ENCODE results near the gene TMEM92. TPM values are rescaled to one million over a fixed set of nuclear protein-coding genes. Genes with fewer than 3 reads are reported as not detected.
"Not testable (repeated sequence)": the region's sequence is repeated elsewhere in the genome, so short reads cannot be mapped to it uniquely, and the experiment has no call there.

TMEM92 gene
- total RNA-seq, 1 experiment from 2014 or later = not detected

- peaks cover 41% of the 10 kb centered on the region for H3K36me3 ChIP-seq
- no peak overlapping the region for H3K4me3 ChIP-seq
- DNase-seq = no peak
- no peaks in the 10 kb centered on the region for H3K9me3 ChIP-seq
- no peaks in the 10 kb centered on the region for H3K27me3 ChIP-seq
These were observed 7.6 kb downstream of the TMEM92 start for GRCh38 chr17:50281739-50282401.

GRCh38 chr17:50283246-50283645 is 9.0 kb downstream of the TMEM92 start:
- Histone ChIP-seq H3K27me3 (no peaks in the 10 kb centered on the region), H3K36me3 (peaks cover 45% of the 10 kb centered on the region), H3K9me3 (no peaks in the 10 kb centered on the region), H3K4me3 (no peak overlapping the region)
- no peak for DNase-seq

GRCh38 chr17:50283714-50284113 is 9.4 kb downstream of the TMEM92 start:
- Histone ChIP-seq H3K9me3 (no peaks in the 10 kb centered on the region), H3K4me3 (no peak overlapping the region), H3K27me3 (no peaks in the 10 kb centered on the region), H3K36me3 (peaks cover 45% of the 10 kb centered on the region)
- no peak for DNase-seq

DNA sequence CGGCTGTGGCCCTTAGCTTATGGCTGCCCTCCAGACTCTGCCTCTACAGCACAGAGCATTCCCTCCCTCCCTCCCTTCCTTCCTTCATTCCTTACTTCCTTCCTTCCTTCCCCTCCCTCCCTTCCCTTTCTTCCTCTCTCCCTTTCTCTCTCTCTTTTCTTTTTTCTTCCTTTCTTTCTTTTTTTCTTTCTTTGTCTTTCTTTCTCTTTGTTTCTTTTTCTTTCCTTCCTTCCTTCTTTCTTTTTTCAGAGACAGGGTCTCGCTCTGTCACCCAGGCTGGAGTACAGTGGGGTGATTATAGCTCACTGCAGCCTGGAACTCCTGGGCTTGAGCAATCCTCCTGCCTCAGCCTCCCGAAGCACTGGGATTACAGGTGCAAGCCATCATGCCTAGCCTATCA is 11.7 kb downstream of the TMEM92 start:
- H3K27me3 ChIP-seq = no peaks in the 10 kb centered on the region

GRCh38 chr17:50287302-50287701 is 13.0 kb downstream of the TMEM92 start:
- not testable (repeated sequence) for H3K9me3 ChIP-seq, DNase-seq, H3K27me3 ChIP-seq, H3K4me3 ChIP-seq
- H3K36me3 ChIP-seq = peaks cover 19% of the 10 kb centered on the region

More for the DNA sequence above, 11.7 kb downstream of the TMEM92 start:
- no peaks in the 10 kb centered on the region for H3K9me3 ChIP-seq
- peaks cover 32% of the 10 kb centered on the region for H3K36me3 ChIP-seq
- no peak for DNase-seq
- no peak overlapping the region for H3K4me3 ChIP-seq

DNA sequence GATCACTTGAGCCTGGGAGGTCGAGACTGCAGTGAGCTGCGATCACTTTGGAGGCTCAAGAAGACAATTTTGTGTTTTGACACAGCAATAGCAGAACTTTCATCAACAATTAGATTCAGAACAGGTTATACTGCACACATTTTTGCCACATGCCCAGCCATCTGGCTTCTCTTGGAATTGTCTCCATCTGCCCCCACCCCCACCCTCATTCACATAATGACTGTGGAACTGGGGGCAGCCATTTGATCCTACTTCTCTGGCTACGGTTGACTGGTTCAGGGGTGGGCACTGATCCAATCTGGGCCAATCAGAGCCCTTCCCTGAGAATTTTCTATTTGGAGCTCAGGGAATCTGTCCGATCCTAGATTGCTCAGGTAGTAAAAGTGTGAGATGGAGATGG is 14.0 kb downstream of the TMEM92 start:
- no peak for DNase-seq
- peaks cover 16% of the 10 kb centered on the region for H3K36me3 ChIP-seq
- no peaks in the 10 kb centered on the region for H3K27me3 ChIP-seq
- no peaks in the 10 kb centered on the region for H3K9me3 ChIP-seq
- no peak overlapping the region for H3K4me3 ChIP-seq

DNA sequence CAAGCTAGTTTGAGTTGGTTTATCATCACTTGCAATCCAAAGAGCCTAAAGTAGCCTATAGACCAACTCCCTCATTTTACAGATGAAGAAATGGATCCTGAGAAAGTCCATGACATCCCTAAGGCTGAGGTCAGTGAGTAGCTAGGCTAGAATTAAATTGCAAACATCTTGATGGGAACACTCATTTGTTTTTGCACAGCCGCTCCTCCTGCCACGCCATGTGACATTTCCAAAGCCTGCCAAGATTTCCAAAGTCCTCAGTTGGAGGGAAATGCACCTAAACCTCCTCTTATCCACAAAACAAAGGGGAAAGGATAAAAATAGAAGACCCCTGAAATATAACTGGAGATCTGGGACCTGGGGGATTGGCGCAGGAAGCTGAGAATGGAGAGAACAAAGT is 15.0 kb downstream of the TMEM92 start:
- DNase-seq = no peak
- H3K4me3 ChIP-seq = peak overlapping the region; percentile 39

GRCh38 chr17:50289991-50290702 is 15.9 kb downstream of the TMEM92 start:
- Histone ChIP-seq H3K27me3 (no peaks in the 10 kb centered on the region), H3K9me3 (no peaks in the 10 kb centered on the region), H3K36me3 (peaks cover 12% of the 10 kb centered on the region), H3K4me3 (peak overlapping the region; percentile 39)
- peak; percentile 98 for DNase-seq

More for the DNA sequence above, 15.0 kb downstream of the TMEM92 start:
- Histone ChIP-seq H3K27me3 (no peaks in the 10 kb centered on the region), H3K9me3 (no peaks in the 10 kb centered on the region), H3K36me3 (peaks cover 12% of the 10 kb centered on the region)

DNA sequence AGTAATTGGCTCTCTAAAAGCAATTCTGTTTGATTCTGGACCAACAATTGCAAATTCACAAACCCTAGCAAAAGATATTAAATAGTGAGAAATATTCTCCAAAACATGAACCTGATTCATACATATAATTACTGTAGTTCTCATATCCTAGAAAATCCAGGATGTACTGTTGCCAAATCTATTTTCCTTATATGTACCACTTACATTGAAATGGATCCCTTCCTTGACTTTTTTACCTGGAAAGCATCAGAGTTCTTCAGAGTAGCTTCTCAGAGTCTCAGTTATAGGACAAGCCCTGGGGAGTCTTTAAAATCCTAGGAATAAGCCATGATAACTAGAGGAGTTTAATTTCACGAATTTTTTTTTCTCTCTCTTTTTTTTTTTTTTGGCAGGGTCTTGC is 16.7 kb downstream of the TMEM92 start:
- no peak for DNase-seq

GRCh38 chr17:50292465-50292864 is 18.2 kb downstream of the TMEM92 start:
- H3K9me3 ChIP-seq = no peaks in the 10 kb centered on the region
- H3K27me3 ChIP-seq = no peaks in the 10 kb centered on the region
- no peak for DNase-seq

More for the DNA sequence above, 16.7 kb downstream of the TMEM92 start:
- no peaks in the 10 kb centered on the region for H3K27me3 ChIP-seq
- no peaks in the 10 kb centered on the region for H3K9me3 ChIP-seq
- H3K4me3 ChIP-seq = no peak overlapping the region
- peaks cover 12% of the 10 kb centered on the region for H3K36me3 ChIP-seq

GRCh38 chr17:50295021-50295420 is 20.8 kb downstream of the TMEM92 start:
- no peaks in the 10 kb centered on the region for H3K27me3 ChIP-seq
- no peaks in the 10 kb centered on the region for H3K9me3 ChIP-seq
- H3K4me3 ChIP-seq = no peak overlapping the region
- no peaks in the 10 kb centered on the region for H3K36me3 ChIP-seq
- no peak for DNase-seq

More at GRCh38 chr17:50292465-50292864, 18.2 kb downstream of the TMEM92 start:
- H3K4me3 ChIP-seq = no peak overlapping the region
- no peaks in the 10 kb centered on the region; the same call in 1 of the 2 replicates for H3K36me3 ChIP-seq

DNA sequence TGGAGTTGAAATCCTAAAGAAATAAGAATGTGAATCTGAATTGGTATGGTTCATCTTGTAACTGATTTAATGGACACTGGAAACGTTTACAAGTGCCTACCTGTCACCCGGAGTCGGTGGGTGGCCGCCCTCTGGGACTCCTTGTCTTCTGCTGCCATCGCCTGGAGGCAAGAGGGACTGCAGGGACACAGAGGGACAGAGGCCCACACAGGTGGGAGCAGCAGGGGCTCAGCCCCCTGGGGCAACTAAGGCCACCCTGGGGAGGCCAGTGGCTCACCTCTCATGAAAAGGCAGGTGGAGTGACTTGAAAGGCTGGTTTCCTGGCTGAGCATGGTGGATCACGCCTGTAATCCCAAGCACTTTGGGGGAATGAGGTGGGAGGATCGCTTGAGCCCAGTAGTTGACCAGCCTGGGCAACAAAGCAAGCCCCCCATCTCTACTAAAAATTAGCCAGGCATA is 23.2 kb downstream of the TMEM92 start:
- no peaks in the 10 kb centered on the region for H3K9me3 ChIP-seq
- no peak overlapping the region for H3K4me3 ChIP-seq
- peak; percentile 64 for DNase-seq
- H3K27me3 ChIP-seq = no peaks in the 10 kb centered on the region
- H3K36me3 ChIP-seq = no peaks in the 10 kb centered on the region

- Histone ChIP-seq H3K9me3 (no peaks in the 10 kb centered on the region), H3K36me3 (no peaks in the 10 kb centered on the region), H3K27me3 (no peaks in the 10 kb centered on the region), H3K4me3 (no peak overlapping the region)
- DNase-seq = no peak
These were observed 23.8 kb downstream of the TMEM92 start for GRCh38 chr17:50298018-50298417.

- Histone ChIP-seq H3K27me3 (no peaks in the 10 kb centered on the region), H3K36me3 (no peaks in the 10 kb centered on the region), H3K4me3 (no peak overlapping the region), H3K9me3 (no peaks in the 10 kb centered on the region)
- no peak for DNase-seq
These were observed 25.5 kb downstream of the TMEM92 start for GRCh38 chr17:50299776-50300175.

GRCh38 chr17:50300824-50301223 is 26.6 kb downstream of the TMEM92 start:
- not testable (repeated sequence) for H3K27me3 ChIP-seq, DNase-seq, H3K9me3 ChIP-seq, H3K4me3 ChIP-seq, H3K36me3 ChIP-seq

GRCh38 chr17:50301891-50302584 is 27.8 kb downstream of the TMEM92 start:
- no peak overlapping the region for H3K4me3 ChIP-seq
- H3K9me3 ChIP-seq = no peaks in the 10 kb centered on the region
- no peaks in the 10 kb centered on the region for H3K36me3 ChIP-seq
- DNase-seq = no peak
- no peaks in the 10 kb centered on the region for H3K27me3 ChIP-seq

- no peaks in the 10 kb centered on the region for H3K27me3 ChIP-seq
- DNase-seq = no peak
- H3K4me3 ChIP-seq = no peak overlapping the region
- H3K9me3 ChIP-seq = no peaks in the 10 kb centered on the region
- H3K36me3 ChIP-seq = no peaks in the 10 kb centered on the region
These were observed 28.8 kb downstream of the TMEM92 start for GRCh38 chr17:50303051-50303450.

Measured in MG63 (cell line).